GM21381 (cell line): Measurements from ENCODE around the gene SOCS2.
"Not testable (repeated sequence)": the region's sequence is repeated elsewhere in the genome, so short reads cannot be mapped to it uniquely, and the experiment has no call there.

Source experiments
- ATAC-seq: cut with Tn5 transposase; IDR thresholded peaks from one replicate; pipeline ENCODE4 v1.9.1; 2021; ENCODE audit warnings: mild to moderate bottlenecking, moderate library complexity; ENCODE audit not compliant: unreplicated experiment

Gene SOCS2, protein sequence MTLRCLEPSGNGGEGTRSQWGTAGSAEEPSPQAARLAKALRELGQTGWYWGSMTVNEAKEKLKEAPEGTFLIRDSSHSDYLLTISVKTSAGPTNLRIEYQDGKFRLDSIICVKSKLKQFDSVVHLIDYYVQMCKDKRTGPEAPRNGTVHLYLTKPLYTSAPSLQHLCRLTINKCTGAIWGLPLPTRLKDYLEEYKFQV

GRCh38 chr12:93571925-93572711, at the start of gene SOCS2:
SOCS2 (plus strand) TSS chr12:93572675; CDS start chr12:93572898, 223 bp downstream.
- ATAC-seq: no peak

DNA sequence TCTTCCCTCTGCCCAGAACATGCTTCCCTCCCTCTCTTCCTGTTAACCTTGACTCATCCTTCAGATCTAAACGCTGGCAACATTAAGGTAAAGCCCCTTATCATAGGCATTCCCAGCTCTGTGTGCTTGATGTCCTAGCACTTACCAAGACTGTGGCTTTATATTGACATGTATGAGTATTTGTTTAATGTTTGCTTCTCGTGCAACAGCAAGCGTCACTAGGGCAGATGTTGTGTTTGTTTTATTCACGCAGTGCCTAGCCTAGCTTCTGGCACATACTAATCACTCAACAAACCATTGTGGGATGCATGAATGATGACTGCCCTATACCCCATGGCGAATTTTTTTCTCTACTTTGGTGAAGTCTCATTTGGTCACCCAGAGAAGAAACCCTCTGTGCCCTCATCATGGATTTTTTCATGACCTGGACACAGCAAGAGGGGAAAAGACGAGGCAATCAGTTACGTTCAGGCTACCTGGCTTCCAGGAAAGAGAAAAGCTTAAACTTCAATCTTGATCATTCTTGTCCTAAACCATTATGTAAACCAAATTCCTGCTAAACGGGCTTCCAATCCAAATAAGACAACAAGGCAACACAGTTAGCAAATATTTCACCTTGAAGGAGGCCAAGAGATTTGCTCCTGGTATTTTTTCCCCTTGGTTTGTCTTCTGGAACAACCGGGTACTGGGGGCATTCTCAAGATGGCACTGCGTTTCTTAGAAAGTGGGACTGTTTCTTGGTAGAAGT, 47.9 kb upstream of the SOCS2 start:
- ATAC-seq: no peak

DNA sequence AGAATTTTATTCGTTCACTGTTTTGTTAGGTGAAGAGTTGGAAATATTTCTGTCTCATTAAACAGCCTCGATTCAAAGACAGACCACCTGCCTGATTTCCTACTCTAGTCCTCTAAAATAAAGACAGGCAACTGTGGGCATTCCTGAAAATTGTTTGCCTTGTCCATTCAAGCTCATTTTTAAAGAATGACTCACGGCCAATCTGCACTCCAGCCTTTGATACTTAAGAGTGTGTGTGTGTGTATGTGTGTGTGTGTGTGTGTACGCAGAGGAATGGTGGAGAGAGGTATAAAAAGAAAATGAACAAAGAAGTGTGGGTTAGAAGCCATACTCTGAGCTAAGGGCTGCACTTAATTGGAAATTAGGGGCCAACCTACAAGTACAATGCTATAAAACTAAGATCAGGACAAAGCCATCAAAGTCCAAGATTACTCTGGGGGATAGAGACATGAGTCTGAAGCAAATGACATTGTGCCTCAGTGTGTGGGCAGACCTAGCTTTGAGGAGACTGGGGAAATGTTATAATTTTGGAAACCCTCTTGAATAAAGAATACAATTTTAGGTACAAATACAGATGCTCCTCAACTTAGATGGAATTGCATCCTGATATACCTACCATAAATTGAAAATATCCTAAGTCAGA, 45.6 kb upstream of the SOCS2 start:
- no peak for ATAC-seq

- no peak for ATAC-seq
Observed at GRCh38 chr12:93530358-93530757, 42.1 kb upstream of the SOCS2 start.

DNA sequence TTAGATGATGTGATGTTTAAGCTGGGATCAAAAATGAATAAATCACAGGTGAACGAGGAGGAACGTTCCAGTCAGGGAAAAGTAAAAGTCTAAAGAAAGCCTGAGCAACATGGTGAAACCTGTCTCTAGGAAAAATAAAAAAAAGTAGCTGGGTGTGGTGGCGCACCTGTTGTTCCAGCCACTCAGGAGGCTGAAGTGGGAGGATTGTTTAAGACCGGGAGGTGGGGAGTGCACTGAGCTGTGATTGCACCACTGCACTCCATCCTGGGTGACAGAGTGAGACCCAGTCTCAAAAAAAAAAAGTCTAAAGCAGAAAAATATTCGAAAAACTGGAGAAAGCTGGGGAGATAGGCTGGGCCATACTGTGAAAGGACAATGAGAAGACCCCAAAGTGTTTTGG, 39.2 kb upstream of the SOCS2 start:
- no peak for ATAC-seq

DNA sequence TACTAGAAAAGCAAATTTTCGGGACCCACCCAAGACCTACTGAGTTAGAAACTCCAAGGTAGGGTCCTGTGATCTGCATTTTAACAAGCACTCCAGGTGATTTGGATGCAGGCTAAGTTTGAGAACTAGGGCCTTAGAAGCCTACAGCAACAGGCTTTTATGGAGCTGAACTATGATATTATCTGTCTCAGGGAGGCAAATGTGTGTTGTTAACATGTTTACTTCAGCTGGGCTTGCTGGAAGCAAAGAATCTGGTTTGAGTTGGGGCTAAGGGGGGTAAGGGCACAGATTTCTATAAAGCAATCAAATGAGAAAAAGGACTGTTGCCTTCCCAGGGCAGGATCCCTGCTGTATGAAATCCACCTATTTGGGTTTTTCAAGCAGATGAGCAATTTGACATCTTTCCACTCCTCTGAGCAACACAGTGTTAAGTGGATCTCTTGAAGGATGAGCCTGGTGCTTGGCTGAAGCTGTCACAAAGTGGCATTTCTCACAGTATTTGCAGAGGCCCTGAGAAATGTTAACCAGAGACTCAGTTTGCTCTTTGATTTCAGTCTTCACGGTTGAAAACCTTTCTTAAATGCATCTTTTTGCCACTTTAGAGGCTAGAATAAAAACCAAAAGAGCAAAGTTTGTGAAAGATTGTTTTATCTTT, 36.2 kb upstream of the SOCS2 start:
- ATAC-seq: no peak

DNA sequence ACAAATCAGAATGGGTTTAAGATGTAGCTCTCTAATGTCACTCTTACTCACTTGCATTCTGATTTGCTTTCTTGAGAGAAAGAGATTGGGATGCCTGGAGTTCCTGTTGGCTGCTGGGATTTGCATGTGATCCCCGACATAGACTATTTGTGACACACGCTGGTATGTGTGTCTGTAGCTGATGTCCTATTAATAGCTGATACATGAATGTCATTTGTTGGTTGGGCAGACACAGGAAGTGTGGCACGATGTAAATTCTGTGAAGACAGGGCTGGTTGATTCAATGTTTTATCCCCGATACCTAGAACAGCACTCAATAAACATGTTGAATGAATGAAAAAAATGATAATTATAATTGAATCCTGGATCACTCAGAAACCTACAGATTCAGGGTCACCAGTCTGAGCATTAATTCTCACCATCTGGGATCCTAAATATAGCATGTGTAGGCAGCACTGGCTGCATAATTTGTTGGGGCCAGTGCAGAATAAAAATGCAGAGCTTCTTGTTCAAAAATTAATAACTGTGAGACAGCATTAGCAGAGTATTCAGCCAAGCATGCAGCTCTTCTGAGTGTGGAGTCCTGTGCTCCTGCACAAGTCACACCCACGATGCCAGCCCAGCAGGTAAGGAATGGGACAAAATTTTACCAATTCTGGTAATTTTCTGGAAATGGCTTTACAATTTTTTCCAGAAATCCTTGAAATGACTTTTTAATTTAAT, 35.5 kb upstream of the SOCS2 start:
- ATAC-seq: peak; percentile 80

DNA sequence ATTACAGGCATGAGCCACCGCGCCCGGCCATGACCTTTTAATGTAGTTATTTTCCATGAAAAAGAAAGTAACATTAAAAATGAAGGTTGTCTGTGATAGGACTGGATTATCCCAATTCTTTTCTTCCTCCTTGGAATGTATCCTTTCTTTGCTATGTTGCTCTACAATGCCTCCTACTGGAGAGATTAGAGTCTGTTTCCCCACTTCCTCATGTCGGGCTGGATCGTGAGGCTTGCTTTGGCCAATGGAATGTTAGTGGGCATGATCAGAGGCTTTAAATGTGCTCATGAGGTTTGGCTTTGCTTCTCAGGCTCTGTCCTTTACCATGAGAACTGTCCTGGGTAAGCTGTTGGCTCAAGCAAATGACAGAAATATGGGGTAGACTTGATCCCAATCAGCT, 34.7 kb upstream of the SOCS2 start:
- ATAC-seq: no peak

GRCh38 chr12:93539821-93540220, 32.7 kb upstream of the SOCS2 start:
- ATAC-seq: no peak

DNA sequence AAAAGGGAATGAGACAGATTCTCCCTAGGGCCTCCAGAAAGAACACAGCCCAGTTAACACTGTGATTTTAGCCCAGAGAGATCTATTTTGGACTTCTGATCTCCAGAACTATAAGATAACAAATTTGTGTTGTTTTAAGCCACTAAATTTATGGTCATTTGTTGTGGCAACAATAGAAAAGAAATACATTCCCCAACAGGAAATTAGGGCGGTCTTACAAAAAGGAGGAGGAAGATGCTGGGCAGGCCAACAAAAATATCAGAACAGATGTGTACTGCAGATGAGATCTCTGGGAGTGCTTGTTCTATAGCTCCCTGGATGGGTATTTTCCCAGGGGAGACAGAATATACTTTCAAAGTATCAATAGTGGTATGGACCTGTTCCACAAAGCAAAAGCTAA, 32.0 kb upstream of the SOCS2 start:
- ATAC-seq: no peak

DNA sequence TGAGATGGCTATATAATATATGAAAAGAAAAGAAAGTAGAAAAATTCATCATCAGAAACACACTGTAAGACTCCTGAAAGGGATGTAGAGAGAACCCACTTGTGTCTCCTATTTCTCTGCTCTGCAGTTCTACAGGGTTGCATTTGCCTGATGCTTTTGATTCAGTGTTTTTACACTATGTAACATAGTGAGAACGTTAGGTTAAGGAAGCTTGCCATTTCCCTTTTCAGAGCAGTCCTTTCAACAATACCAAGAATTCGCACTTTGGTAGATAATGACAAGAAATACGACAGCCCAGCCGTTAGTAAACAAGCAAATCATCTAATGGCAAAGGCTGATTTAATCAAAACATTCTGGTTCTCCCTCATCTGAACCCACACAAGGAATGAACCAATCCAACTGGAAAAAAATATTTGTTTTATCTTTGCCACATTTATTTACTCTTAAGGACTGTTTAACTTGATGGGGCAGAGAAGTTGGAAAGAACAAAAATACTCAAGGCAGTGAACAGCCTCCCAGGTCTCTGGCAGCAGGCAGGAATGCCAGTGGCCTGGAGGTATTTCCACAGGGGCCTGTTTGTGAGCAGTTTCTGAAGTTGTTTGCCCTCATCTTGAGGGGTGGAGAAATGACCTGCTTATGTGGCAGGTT, 30.8 kb upstream of the SOCS2 start:
- ATAC-seq: no peak

DNA sequence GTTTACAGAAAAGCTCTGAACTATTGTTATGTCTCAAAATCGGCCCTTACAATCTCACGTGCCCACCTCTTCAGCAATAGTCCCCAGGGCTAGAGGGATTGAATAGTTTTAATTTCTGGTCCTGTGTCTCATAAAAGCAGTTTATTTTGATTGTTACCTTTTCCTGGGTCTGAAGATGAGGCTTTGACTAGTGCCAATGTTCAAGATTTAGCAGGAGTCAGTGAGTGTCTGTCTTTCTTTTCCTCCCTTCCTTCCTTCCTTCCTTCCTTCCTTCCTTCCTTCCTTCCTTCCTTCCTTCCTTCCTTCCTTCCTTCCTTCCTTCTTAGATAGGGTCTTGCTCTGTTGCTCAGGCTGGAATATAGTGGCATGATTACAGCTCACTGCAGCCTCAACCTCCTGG, 24.7 kb upstream of the SOCS2 start:
- no peak for ATAC-seq

DNA sequence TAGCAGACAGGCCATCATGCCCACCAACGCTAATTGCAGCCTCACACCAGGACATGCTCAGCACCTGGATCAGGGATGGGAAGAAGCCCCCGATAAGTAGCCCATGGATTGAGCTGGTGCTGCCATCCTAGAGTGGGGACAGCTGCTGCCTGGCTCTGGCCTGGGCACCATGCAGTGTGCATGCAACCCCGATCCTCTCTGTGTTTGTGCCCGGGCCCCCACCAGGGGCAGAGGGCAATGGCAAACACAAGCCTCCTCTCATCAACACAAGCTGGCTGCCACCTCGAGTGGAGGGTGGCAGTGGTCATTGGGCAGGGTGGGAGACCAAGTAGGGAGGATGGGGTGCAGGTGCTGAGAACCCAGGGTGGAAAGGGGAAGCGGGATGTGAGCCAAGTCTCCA, 23.3 kb upstream of the SOCS2 start:
- no peak for ATAC-seq

GRCh38 chr12:93550748-93551611, 21.5 kb upstream of the SOCS2 start:
- ATAC-seq: no peak

DNA sequence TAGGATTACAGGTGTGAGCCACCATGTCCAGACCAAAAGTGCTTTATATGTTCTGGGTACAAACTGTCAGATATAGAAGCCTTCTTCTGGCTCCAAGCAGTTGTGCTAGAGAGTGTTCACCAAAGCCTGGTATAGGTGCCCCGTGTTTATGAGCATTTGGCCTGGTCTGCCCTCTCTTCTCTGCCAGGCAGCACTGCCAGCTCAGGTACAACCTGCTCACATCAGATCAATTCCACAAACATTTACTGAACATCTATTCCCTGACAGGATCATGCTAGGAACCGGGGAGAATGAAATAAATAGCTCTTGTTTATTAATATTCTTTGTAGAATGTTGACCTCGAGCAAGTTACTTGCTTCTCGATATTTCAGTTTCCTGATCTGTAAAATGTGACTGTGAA, 20.0 kb upstream of the SOCS2 start:
- no peak for ATAC-seq

GRCh38 chr12:93557879-93558278, 14.6 kb upstream of the SOCS2 start:
- ATAC-seq: not testable (repeated sequence)

- not testable (repeated sequence) for ATAC-seq
Observed at GRCh38 chr12:93558685-93559084, 13.8 kb upstream of the SOCS2 start.

DNA sequence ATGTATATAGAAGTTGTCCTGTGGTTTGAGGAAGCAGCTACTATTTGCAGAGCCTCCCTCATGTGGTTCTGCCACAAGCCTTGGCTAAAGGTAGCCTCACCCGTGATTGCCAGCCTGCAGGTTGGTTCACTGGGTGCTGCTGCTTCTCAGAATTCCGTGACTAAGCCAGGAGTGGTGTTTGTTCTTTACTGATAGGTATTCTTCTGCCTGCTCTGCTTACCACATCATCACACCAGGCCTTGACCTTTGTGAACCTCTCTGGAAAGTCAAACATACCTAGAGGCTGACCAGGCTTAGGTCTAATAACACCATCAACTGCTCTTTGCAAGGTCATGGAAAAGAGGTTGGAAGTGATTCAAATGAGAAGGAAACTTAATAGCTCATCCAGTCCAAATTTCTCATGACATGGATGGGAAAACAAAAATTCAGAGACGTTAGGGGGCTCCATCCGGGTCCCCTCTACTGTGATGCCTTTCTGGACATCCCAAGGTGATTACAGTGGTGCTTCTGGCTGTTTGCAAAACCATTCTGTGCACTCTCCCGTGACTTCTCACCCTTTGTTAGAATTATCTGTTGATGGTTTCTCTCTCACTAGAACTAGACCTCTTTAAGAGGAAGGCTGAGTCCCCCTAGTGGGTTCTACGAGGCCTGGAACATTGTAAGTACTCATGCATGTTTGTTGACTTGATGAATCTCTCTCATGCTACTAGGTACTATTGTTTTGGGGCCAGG, 8.5 kb upstream of the SOCS2 start:
- no peak for ATAC-seq
